CD4-positive, alpha-beta T cell treated with Interleukin-15 for 4 hours (primary cell): ENCODE data around the gene ERP27.

Experiments
- DNase-seq: peaks from one replicate; pipeline ENCODE4 v3.0.0-alpha.2; 2020; ENCODE audit warnings: low spot score

Gene ERP27

DNA sequence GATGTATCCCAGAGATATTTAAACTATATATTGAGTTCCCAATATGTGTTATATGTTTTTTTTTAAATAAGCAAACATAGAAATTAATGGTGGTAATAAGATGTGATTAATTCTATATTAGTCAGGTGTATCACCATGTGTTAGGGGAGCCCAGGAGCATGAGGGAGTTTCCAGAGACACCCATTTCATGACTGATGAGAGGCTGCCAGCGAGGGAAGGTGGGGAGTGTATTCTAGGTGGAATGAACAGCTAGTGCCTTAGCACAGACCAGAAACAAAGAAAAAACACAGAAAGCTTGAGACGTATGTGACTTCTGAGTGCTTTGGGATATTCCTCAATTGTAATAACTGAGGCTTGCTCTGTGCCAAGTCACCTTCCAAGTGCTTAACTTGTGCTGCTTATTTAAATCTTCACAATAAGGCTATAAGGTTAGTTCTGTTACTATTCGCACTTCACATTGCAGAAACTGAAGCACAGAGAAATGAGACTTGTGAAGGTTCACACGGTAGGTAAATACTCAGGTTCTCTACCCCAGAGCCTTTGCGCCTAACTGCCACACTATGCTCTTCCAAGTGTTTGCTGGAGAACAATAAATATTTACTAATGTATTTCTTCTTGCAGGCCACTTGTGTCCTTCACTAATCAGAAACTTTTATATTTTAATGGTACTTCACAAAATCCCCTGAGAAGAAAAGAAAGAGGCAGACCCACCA lies 34.8 kb downstream of the ERP27 start:
- no peak for DNase-seq

DNA sequence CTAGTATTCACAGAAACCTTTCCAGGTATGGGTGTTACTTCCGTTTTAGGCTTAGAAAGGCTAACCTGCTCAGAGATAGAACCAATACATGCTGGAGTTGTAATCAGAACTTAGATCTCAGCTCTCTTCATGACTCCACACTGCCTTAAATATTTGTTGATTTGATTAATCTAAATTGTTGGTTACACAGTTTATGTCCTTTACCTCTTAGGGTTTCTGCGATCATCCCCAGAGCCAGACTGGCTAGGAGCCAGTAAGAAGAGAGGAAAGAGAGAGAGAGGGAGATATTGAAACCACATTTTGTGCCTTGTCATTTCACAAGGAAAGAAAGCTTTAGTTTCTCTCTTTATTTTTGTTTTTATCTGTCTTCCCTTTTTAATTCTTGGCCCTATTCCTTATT lies 35.9 kb downstream of the ERP27 start:
- DNase-seq: no peak

DNA sequence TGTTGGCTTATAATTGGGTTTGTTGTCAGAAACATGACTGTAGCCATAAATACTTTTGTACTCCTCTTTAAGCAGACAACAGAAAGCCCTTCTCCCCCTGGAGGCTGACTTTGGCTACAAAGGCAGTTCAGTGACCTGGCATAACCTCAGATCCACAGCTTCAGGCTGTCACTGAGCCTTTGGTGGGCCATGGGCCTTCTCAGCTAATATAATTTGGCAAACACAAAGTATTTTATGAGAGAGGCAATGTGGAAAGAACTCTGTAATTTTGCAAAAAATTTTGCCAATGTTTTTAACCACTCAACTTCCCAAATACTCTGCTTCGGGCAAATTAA lies 37.1 kb downstream of the ERP27 start:
- no peak for DNase-seq

DNA sequence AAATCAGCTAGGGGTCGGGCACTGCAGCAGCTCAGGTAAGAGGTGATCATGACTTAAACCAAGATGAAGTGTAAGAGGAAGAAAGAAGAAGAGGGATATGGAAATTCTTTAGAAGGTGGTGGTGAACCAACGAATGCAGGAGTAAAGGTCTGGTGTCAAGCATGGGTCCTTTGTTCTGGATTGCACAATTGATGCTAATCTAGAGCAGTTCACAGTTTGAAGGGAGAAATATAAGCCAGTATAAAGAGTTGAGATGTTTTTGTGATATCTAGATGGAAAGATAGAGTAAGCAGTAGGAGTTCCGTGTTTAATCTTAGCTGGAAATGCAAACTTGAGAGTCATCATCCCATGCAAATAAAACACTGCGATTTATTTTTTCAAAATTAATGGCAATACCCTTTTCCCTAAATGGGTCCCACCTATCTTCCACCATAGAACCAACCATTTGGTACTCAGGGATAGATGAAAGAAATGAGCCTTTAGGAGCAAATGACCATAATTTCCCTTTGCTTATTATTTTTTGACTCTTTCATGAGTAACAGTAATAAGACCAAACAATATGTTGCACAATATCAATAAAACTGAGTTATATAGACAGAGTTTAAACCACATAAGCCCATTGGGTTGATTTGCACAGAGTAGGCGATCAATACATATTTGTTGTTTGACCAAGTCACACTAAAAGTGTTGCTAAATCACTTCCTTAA lies 37.7 kb downstream of the ERP27 start:
- DNase-seq: no peak

DNA sequence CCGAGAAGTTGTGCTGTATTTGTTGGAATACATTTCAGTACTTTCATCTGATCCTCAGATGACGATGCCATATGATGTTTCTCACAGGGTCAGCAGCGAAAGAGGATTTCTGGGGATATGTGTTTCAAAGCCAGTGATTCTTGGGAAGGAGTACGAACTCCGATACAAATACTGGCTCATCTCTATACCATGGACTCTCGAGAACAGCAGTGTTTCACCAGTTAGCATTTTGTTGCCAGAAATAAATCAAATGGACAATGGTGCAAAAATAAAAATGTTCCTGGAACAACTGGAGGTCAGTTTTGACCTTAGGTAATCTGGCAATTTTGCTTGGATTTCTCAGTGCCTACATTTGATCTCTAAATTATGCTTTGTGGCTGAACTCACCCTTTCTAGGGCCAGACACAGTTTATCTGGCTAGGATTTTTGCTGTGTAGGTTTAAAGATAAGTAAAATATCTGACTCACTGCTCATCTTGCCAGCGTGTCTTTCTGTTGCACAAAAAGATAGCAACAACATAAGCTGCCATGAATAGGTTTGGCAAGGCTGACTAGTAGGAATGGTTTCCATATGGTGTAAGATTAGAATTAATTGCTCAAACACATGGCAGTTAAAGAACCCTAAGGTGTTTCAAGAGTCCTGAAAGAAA lies 41.7 kb downstream of the ERP27 start:
- no peak for DNase-seq

DNA sequence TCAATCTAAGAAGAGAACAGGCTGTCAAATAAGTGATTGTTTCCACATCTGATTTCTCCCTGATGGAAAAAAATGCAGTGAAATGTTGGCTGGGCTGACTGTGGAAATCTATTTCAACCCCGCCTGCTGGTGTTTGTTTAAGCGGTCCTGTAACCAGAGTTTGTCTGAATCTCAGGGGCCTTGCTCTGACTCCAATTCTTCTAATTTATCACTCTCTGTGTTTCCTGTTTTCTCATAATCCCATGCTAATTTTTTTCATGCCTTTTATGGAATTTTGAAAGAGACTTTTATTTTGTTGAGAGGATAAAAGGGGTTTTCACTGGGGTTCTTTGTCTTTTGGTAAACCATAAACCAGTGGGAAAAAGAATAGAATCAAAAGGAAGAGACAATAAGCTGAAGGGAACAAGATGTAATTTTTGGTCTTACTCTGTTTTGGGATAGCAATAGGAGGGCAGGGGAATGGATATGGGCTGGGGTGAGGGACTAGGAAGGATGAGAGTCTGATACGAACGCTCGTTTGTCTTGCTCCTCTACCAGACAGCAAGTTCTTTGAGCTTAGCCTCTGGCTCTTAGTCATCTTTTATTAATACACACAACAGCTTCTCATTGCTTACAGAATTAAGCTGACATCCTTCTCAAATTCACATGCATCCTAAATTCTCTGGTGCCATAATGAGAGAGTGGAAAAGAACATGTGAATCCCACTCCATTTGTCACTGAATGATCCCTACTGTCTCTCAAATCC lies 44.7 kb downstream of the ERP27 start:
- no peak for DNase-seq

DNA sequence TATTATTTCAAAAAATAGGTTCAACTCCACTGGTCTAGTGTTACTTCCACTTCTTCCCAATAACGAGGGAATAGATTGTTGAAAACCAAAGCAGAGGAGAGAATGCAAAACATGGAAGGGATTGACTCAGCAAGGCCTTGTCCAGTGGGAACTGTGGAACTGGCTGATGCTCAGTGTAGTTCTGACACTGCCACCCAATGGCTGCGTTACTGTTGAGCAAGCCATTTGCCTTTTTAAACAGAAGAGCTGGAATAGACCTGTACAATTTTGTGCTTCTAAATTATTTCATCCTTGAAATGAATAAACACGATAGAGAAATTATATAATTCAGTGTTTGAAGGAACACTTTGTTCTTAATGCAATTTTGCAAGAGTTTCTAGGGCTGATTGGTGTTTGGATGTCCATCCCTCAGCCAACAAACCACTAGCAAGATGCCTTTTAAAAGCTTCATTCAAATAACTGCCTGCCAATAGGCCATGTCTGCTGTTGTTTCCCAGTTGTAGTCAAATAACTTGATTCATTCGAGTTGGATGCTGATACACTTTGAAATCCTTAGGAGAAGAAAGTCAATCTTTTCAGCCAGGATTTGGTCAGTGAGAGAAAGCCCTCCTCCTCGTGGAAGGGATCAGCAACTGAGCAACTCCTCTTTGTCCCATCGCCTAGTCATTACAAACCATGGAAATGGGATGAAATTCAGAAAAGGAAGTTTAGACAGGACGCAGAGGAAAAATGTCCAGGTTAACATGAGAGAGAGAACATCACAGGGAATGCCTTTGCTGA lies 45.4 kb downstream of the ERP27 start:
- no peak for DNase-seq

DNA sequence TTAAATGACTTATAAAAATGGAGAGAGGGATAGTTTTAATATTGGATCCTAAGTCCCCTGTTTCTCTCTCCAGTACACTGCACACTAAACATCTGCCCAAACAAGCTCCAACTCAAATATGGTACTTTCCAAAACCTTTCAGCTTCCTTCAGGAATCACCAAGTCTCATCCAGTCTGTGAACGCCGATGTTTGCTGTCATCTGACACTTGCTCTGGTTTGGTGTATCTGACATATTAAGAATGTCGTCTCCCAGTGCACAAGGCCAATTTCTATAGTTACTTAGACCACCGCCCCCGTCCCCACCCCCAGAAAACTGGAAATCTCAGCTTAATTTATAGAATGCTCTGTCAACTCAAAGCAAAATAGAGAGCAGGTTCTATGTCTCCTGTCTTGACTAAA lies 47.6 kb downstream of the ERP27 start:
- DNase-seq: no peak

DNA sequence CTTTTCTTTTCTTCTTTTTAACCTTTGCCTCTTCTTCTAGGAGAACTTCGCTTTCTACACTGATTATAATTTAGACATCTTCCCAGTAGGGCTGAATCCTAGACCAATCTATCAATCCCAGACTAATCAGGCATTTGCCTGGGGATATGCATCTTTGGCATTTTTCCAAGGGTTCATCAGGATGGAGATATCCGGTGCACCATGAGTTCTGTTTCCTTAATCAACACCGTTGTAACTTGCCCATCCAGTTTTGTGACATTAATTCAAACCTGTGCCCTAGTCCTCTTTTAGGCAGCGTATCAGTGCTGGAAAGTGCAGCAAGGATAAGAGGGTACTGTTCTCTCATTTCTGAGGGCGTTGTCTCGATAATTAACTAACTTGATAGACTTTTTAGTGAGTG lies 52.1 kb downstream of the ERP27 start:
- DNase-seq: no peak

DNA sequence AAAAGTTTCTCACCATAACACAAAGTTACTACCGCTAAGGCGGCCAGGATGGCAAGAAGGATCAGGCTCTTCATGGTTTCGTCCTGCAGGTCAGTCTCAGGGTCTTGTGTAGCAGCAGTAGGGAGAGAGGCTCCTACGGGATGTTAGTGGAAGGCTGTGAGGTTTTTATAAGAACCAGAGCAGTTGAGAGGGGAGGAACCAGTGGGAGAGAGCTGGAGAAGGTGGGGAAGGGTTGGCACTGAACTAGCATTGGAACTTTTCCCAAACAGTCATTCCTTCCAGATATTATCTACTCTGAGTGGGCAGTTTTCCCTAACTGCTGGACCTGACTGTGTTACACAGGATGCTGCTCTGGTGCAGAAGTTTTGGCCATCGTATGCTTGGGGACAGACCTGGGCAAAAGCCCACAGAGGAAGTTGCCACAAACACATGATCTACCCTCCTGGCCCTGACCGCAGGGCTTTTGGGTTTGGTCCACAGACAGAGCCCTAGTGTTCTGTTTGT lies 52.6 kb downstream of the ERP27 start, which contains the start of gene MGP:
Gene MGP (minus strand): TSS at position 137 of the 504 bp plus-strand sequence. CDS start 63 bp downstream, at position 74.
- DNase-seq: no peak

DNA sequence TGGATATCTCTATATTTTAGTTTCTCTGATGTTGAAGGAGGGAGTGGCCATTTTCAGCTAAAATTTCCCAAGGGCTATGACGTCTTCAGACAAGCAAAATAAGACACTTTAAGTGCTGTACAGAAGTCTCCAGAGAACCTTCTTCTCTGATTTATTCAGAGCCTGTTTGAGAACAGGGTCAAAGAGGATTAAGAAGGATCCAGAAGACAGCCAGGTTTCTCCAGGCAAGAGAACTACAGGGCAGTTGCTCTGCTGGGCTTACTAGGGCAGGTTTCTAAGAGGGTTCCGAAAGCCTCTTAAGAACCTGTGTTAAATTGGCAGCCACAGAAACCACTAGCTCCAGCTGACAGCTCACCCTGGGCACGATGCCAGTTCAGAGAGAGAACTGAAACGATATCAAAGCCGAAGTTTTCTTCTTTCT lies 53.9 kb downstream of the ERP27 start:
- DNase-seq: peak; percentile 81

DNA sequence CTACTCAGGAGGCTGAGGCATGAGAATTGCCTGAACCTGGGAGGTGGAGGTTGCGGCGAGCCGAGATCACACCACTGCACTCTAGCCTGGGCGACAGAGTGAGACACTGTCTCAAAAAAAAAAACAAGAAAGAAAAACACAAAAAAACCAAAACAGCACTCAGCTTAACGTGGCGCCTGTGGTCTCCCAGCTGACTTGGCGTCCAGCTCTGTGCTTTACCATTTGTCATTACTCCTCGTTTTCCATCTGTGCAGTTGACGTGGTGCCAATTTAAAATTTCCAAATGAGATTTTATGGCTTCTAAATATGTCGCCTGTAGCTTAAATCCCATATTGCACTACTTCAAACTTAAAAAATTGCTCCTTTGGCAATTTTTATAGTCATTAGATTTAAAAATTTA lies 54.7 kb downstream of the ERP27 start:
- no peak for DNase-seq

DNA sequence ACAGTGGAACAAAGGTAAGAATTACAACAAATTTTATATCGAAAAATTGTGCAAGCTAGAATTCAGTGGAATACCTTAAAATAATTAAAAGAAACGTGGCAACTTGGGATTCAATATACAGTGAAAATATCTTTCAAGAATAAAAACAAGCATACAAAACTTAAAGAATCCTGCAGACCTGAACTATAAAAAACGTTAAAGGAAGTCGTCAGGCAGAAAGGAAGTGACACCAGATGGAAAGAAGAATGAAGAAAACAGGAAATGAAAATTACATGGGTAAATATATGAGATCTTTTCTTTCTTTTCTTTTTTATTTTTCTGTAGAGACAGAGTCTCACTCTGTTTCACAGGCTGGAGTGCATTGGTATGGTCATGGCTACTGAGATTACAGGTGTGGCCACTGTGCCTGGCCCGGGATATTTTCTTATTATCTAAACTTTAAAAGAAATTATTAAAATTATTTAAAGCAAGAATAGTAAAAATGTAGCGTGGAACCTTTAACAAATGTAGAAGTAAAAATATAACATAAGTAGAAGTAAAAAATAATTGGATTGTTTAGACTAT lies 57.4 kb downstream of the ERP27 start:
- no peak for DNase-seq

DNA sequence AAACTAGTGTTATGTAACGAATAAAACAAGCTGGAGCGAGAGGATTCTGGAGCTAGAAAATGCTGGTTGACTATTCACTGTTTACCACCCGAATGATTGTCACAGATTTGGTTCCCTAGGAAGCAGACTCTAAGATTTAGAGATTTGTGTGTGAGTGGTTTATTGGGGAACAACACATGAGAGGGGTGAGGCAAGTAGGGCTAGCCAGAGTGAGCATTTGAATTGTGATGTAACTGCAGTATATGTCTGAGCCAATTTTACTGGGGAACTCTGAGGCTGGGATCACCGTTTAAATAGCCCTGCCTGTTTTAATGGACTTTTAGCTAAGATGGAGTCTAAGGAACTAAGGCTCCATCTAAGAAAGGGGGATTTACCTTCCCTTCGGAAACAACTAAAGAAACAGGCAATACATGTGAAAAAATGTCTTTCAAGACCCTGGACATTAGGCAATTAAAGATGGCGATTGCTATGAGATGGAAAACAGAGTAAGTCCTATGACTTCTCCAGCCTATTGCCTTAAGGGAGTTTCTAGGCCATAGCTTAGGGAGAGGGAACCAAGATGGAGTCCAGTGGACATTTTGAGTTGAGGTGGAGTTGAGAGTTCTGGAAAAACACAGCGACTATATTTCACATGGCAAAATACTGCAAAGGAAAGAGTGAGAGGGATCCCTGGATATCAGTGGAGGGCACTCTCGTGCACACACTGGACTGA lies 59.0 kb downstream of the ERP27 start:
- DNase-seq: no peak

DNA sequence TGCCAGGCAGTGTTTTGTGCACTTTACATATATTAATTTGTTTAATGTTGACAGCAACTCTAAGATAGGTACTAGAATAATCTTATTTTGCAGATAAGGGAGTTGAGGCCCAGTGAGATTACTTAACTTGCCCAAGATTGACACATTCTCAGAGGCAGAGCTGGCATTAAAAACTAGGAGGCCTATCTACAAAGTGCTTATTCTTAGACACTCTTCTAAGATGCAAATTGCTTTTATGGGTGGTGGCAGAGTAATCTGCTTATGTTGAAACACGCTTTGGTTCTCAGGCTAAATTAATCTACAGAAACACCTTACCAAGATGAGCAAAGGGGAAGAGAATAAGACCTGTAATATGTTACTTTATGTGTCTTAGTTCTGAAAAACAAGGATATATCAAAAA lies 59.8 kb downstream of the ERP27 start:
- no peak for DNase-seq

DNA sequence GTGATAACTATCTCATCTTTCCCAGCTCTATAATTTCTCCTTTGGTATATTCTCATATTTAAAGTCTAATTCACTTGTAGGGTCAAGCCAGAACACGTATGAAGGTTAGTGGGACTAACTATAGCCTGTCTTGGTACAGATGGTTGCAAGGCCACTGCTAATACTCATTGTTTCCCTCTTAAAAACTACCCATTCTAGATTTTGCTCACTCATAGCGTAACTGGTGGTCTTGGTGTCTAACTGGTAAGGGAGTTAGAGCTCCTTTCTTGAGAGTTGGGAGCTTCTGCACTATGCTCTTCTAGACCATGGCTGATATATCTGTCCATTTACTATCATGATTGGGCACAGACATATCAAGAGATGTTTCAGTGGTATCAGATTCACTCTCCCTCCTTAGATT lies 61.5 kb downstream of the ERP27 start:
- no peak for DNase-seq

DNA sequence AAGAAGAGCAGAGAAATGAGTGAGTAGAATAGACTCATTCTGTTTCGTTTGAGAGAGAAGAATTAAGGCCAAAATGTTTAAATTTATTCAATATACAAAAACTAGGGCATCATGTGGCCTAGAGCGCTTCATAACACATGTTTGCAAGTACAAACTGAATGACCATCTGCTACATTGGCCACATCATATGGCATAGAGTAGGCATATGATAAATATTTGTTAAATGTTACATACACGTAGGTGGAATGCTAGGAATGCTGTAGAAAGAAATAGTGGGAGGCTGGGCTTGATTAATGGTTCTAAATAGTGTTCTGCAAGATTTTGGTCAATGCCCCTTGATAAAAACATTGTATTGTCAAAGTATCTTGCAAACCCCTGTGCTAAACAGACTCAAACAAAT lies 63.5 kb downstream of the ERP27 start:
- no peak for DNase-seq

DNA sequence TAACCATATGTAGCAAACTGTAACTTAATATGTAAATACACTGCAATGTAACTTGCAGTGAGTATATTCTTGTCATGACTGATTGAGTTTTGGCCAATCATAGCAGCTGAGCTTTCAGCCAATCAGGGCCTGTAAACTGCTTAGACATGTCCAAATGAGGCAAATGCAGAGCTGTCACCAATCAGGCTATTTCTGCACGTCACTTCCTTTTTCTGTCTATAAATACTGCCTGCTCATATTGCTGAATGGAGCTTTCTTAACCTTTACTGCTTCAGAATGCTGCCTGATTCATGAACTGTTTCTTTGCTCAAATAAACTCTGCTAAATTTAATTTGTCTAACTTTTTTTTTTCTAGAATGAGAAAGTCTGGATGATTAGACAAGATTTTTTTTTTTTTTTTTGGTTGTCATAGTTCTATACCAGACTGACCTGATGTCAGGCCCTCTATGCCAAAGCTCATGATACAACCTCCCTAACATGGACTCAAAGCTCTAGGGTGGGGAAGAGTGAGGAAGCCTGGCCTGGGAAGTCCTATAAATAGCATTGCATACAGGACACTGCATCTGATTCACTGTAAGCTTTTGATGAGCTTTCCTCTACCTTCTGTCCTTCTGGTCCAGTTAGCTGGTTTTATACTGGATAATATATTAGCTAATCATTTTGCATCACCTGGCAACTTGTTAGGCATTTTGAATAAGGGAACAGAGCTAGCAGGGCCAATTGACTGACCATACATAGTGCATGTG lies 64.7 kb downstream of the ERP27 start:
- no peak for DNase-seq

DNA sequence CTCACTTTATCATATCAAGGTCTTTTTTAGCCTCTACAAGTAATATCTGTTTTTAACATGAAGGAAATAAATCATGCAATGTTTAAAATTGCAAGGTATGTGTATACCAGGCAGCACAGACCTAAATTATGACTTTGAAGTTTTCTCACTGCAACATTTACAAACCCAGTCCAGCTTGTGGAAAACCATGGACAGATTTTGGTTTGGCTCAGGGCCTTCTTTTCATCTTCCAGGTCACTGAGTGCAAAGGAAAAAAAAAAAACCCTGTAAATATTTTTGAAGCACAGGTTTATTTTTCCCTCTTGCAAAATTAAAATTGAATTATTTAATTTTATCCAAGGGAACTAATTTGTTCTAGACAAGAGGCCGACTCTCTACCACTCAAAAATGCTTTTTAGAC lies 66.5 kb downstream of the ERP27 start:
- no peak for DNase-seq

DNA sequence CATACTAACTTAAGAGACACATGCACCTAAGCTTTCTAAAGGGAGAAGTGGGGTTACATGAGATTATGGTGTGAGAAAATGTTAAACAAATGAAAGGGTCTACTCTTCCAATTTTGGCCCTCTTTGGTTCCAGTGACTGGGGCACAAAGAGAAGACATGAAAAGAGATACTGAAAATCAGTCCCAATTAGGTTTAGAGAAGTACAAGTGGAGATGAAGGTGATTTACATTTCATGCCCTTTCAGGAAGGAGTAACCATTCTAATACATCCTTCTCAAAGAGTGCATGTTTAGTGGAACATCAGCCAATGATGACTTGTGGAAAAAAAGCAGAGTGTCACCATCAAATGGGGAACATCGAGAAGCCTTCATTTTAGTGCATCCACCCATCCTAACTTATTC lies 67.1 kb downstream of the ERP27 start:
- no peak for DNase-seq
